Stimulated activated CD4-positive, alpha-beta T cell treated with anti-CD3 and anti-CD28 coated beads, TNF-alpha, amount 100 ng/mL, for 4 hours (primary cell): Measurements from ENCODE around the gene DNAAF5.

Experiments used
- DNase-seq, 3 experiments: peaks; one replicate each; pipeline ENCODE4 v3.0.0-alpha.2; 2020; ENCODE audit warnings: low read depth in 3 of 3

DNAAF5 gene

GRCh38 chr7:815284-816216 lies 89.1 kb downstream of the DNAAF5 start:
- peak in 1 of 3 experiments; percentile 14 for DNase-seq

GRCh38 chr7:816300-816750 lies 89.8 kb downstream of the DNAAF5 start:
- DNase-seq = peak; percentile 88 to 94 (median 94)

- peak in 1 of 3 experiments; percentile 10 for DNase-seq
Observed at GRCh38 chr7:816751-817671, 90.5 kb downstream of the DNAAF5 start.

- no peak for DNase-seq
Observed at GRCh38 chr7:818031-818699, 91.7 kb downstream of the DNAAF5 start.

GRCh38 chr7:820341-820740 lies 93.8 kb downstream of the DNAAF5 start:
- DNase-seq = no peak

GRCh38 chr7:821688-822087 lies 95.2 kb downstream of the DNAAF5 start:
- no peak for DNase-seq

GRCh38 chr7:822692-823276 lies 96.3 kb downstream of the DNAAF5 start:
- DNase-seq = no peak

GRCh38 chr7:823649-824048 lies 97.2 kb downstream of the DNAAF5 start:
- DNase-seq = no peak

- no peak for DNase-seq
Observed at GRCh38 chr7:824081-824480, 97.6 kb downstream of the DNAAF5 start.

- no peak for DNase-seq
Observed at GRCh38 chr7:824664-825063, 98.2 kb downstream of the DNAAF5 start.

GRCh38 chr7:825386-825785 lies 98.9 kb downstream of the DNAAF5 start:
- DNase-seq = no peak

GRCh38 chr7:826230-826917 lies 99.9 kb downstream of the DNAAF5 start:
- no peak for DNase-seq

- DNase-seq = no peak
Observed at GRCh38 chr7:828793-829561, 102.5 kb downstream of the DNAAF5 start.

GRCh38 chr7:830069-830468 lies 103.6 kb downstream of the DNAAF5 start:
- no peak for DNase-seq

- no peak for DNase-seq
Observed at GRCh38 chr7:831596-832166, 105.2 kb downstream of the DNAAF5 start.

GRCh38 chr7:832167-832967 lies 105.9 kb downstream of the DNAAF5 start, which contains the start of gene SUN1:
Gene SUN1 (plus strand): TSS chr7:832476. CDS start chr7:832525, 49 bp downstream.
- peak in 2 of 3 experiments; percentile 57 to 58 for DNase-seq

GRCh38 chr7:832968-833424 lies 106.5 kb downstream of the DNAAF5 start:
- DNase-seq = no peak

GRCh38 chr7:833601-834258 lies 107.2 kb downstream of the DNAAF5 start:
- DNase-seq = no peak
